Measurements from ENCODE around the gene RNU6-1.

RNU6-1 gene

DNA sequence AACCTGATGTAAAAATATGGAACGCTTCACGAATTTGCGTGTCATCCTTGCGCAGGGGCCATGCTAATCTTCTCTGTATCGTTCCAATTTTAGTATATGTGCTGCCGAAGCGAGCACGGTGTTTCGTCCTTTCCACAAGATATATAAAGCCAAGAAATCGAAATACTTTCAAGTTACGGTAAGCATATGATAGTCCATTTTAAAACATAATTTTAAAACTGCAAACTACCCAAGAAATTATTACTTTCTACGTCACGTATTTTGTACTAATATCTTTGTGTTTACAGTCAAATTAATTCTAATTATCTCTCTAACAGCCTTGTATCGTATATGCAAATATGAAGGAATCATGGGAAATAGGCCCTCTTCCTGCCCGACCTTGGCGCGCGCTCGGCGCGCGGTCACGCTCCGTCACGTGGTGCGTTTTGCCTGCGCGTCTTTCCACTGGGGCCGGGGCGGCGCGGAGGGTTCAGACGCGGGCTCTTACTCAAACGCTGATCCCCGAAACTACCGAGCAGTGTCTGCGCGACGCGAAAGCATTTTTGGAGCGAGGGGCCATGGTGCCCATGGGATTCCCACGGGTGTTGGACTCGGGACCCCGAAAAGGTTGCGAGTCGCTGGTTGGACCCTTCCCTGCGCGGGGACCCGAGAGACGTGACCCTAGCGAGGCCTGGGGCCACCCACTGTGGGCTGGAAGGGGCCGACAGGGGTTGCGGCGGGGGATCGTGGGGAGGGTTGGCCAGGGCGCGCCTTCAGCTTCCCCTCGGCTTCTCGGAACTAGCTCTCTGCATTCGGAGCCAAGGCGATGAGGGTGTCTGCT lies at the start of gene RNU6-1:
Gene RNU6-1, minus strand, starts transcription at position 117 of the 820 bp plus-strand sequence.
- peak; percentile 96 for DNase-seq

GRCh38 chr15:67887776-67888175 lies 47.9 kb upstream of the RNU6-1 start:
- no peak for DNase-seq

DNA sequence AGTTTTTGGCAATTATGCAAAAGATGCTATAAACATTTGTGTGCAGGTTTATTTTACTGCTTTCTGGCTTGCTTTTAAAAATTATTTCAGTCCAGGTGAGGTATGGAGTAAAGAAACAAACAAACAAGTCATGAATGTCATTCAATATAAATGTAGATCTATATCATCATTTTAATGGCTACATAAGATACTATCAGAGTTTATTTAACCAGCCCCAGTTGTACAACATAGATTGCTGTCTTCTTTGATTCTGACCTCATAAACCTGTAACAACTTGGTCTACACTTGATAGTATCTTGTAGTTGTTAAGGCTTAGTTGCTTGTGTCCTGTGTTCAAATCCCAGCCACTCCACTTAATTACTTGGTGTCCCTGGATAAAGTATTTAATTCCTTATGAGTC lies 46.0 kb upstream of the RNU6-1 start:
- no peak for DNase-seq

DNA sequence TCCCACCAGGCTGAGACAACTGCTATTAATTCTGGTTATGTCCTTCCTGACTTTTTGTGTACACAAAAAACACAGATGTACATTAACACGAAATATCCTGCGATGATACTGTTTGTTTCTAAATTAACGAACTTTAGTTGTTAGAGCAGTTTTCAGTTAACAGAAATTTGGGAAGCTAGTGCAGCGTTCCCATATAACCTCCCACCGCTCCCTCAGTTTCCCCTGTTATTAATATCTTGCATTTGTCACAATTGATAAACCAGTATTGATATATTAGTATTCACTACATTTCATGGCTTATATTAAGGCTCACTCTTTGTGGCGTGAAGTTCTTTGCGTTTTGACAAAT lies 45.3 kb upstream of the RNU6-1 start:
- no peak for DNase-seq

- peak; percentile 33 for DNase-seq
These were observed 44.8 kb upstream of the RNU6-1 start for GRCh38 chr15:67884514-67885174.

- DNase-seq = no peak
These were observed 44.2 kb upstream of the RNU6-1 start for GRCh38 chr15:67884009-67884408.

DNA sequence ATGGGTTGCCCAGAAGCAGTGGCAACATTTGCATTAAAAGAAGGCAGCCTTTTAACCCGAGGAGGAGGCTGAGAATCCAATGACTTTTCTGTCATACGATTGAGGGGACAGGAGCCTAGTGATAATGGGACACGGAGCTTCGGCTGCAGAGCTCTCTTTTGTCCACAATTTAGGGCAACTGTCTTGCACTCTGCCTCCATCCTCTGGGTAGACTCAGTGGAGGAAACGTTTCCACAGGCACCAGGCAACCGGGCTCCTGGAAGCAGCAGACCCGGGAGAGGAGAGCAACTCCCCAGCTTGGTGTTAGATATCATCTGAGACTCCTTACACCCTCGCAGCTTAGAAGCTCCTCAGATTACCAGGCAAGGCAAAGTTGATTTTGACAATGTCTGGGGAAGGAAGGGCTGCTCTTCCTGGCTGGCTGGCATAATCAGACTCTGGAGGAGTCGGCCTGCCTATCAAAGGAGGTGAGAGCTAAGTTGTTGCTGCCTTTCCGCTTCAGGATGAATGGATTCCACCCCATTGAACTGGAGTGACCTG lies 43.5 kb upstream of the RNU6-1 start:
- DNase-seq = no peak

- DNase-seq = peak; percentile 9
These were observed 42.8 kb upstream of the RNU6-1 start for GRCh38 chr15:67882487-67883233.

DNA sequence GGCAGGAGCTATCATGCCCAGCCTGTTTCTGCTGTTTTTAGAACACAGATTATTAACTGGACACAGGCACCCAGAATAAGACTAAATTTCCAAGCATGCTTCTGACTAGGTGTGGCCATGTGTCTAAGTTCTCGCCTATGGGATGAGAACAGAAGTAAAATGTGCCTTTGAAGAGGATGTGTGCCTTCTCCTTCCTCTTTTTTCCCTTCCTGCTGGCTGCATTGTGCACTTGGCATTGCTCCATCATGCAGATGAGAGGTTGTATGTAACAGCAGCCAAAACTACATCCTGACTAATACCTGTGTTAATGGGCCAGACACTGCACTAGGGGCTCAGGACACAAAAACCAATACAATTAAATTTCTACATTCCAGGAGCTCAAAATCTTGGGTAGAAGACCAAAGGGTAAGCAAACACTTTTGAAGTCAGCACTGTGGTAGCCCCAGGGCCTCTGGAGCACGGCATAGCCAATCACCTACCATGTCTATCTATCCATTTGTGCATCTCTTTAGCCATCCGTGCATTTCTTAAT lies 40.9 kb upstream of the RNU6-1 start:
- no peak for DNase-seq

DNA sequence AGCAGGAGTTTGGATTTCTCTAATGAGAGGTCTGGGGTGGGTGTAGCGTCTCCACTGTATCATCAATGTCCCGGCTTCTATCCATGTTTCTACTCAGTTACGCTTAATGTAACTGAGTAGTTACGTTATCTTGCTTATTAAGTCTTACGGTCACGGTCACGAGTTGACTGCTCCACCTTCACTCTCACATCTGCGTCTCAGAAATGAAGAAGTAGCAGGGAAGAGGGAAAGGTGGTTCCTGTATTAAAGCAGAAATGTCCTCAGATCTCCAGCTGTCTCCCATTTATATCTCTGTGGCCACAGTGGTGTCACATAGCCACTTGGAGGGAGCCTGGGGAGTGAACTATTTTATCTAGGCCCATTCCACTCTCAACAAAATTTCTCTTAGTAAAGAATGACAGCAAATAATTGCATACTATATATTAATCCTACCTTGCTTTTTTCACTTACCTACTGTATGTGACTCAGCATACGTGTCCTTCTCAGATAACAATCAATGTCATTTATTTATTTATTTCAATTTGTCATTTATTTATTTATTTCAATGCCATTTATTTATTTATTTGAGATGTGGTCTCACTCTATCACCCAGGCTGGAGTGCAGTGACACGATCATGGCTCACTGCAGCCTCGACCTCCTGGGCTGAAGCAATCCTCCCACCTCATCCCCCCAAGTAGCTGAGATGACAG lies 39.7 kb upstream of the RNU6-1 start:
- DNase-seq = no peak

GRCh38 chr15:67878712-67879206 lies 38.9 kb upstream of the RNU6-1 start:
- DNase-seq = no peak

DNA sequence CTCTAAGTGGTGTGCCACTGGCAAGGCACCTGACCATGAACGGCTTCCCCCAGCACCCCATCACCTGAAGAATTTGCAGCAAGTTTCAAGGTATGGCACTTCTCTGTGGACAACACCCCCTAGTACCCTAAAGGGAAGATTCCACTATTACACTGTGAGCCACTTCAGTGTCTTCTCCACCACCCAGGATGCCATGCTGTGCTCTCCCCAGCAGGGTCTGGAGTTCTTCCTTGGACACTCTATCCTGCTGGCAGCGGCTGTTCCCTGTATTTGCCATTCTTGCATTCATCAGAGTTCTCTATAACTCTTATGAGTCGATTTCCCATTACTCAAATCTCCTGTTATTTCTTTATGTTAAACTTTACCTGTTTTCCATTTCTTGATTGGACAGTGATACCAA lies 33.9 kb upstream of the RNU6-1 start:
- no peak for DNase-seq

- no peak for DNase-seq
These were observed 31.1 kb upstream of the RNU6-1 start for GRCh38 chr15:67870868-67871408.

- no peak for DNase-seq
These were observed 29.9 kb upstream of the RNU6-1 start for GRCh38 chr15:67869701-67870100.

GRCh38 chr15:67865766-67866165 lies 25.9 kb upstream of the RNU6-1 start:
- DNase-seq = no peak

DNA sequence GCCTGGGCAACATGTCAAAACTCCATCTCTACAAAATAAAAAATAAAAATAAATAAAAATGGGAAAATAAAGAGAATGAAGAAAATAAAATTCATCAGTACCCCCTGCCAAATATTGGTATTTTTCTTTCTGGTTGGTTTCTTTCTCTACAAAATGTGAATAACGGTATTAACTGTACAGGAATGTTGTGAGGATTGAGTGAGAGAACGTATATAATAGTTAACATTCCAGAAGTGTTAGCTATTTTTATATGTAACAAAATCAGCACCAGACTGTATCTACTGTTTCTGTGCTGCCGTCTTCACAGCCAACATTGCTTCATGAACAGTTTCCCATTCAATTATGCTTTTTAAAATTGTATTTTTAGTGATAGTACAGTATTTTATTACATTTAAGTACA lies 25.5 kb upstream of the RNU6-1 start:
- no peak for DNase-seq

GRCh38 chr15:67863442-67863987 lies 23.7 kb upstream of the RNU6-1 start:
- DNase-seq = peak; percentile 67

GRCh38 chr15:67862750-67863441 lies 23.1 kb upstream of the RNU6-1 start:
- no peak for DNase-seq

- no peak for DNase-seq
These were observed 22.1 kb upstream of the RNU6-1 start for GRCh38 chr15:67861983-67862382.

DNA sequence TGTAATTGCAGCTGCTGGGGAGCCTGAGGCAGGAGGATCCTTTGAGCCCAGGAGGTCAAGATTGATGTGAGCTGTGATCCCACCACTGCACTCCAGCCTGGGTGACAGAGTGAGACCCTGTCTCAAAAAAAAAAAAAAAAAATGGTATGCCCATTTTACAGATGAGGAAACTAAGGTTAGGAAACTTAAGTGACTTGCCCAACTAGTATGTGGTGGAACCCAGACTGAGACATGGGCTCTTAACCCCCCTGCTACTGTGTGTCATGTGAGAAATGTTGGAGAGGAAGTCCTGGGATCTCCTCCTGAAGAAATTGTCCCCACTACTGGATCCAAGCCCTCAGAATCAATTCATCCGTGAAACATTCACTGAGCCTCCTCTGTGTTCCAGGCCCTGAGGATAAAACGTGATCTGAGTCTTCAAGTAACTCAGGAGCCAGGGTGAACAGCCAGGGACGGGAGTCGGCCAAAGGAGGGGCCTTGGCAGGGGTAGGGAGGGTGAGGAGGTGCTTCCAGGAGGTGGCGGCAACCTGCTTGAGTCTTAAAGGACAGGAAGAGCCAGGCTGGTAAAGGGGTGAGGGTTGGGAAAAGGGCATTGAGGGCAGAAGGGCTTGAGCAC lies 19.6 kb upstream of the RNU6-1 start:
- DNase-seq = no peak

DNA sequence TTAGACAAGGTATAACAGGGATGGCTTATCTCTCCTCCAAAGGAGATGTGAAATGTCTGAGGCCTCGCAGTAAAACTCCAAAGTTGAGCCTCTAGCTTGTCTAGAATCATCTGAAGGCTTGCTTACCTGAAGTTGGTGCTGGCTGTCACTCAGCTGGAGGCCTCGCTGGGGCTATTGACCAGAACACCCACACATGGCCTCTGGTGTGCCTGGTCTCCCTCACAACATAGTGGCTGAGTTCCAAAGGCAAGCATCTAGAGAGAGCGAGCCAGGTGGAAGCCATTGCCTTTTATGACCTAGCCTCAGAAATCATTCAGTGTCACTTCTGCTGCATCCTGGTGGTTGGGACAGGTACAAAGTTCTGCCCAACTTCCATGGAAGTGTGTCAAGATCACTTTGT lies 17.4 kb upstream of the RNU6-1 start:
- no peak for DNase-seq

Data from CD4-positive, alpha-beta T cell treated with Interleukin-12 subunit alpha and Interleukin-12 subunit beta, for 1 hour (primary cell).